ENCODE data around the gene ANKRD6.
"Not testable (repeated sequence)": the region's sequence is repeated elsewhere in the genome, so short reads cannot be mapped to it uniquely, and the experiment has no call there.

The ANKRD6 gene

GRCh38 chr6:89596056-89596455 is 163.1 kb downstream of the ANKRD6 start:
- no peak for DNase-seq (ENCODE audit: low spot score)

- no peak for DNase-seq (ENCODE audit: low spot score)
These were observed 163.5 kb downstream of the ANKRD6 start for GRCh38 chr6:89596484-89596883.

- no peak for DNase-seq (ENCODE audit: low spot score)
These were observed 164.4 kb downstream of the ANKRD6 start for GRCh38 chr6:89597372-89597771.

- DNase-seq (ENCODE audit: low spot score), result no peak
These were observed 165.0 kb downstream of the ANKRD6 start for GRCh38 chr6:89597988-89598387.

GRCh38 chr6:89599727-89600126 is 166.8 kb downstream of the ANKRD6 start:
- DNase-seq (ENCODE audit: low spot score), result no peak

- DNase-seq (ENCODE audit: low spot score), result no peak
These were observed 169.2 kb downstream of the ANKRD6 start for GRCh38 chr6:89602166-89602565.

GRCh38 chr6:89604653-89605052 is 171.7 kb downstream of the ANKRD6 start:
- DNase-seq (ENCODE audit: low spot score), result no peak

GRCh38 chr6:89605861-89606260 is 172.9 kb downstream of the ANKRD6 start:
- no peak for DNase-seq (ENCODE audit: low spot score)

GRCh38 chr6:89610149-89610642 is 177.2 kb downstream of the ANKRD6 start:
- peak; percentile 54 for DNase-seq (ENCODE audit: low spot score)

- DNase-seq (ENCODE audit: low spot score), result no peak
These were observed 178.7 kb downstream of the ANKRD6 start for GRCh38 chr6:89611666-89612065.

GRCh38 chr6:89612121-89612520 is 179.2 kb downstream of the ANKRD6 start:
- peak; percentile 25 for DNase-seq (ENCODE audit: low spot score)

- no peak for DNase-seq (ENCODE audit: low spot score)
These were observed 180.8 kb downstream of the ANKRD6 start for GRCh38 chr6:89613790-89614189.

- no peak for DNase-seq (ENCODE audit: low spot score)
These were observed 182.9 kb downstream of the ANKRD6 start for GRCh38 chr6:89615882-89616281.

- no peak for DNase-seq (ENCODE audit: low spot score)
These were observed 183.6 kb downstream of the ANKRD6 start for GRCh38 chr6:89616531-89616930.

- no peak for DNase-seq (ENCODE audit: low spot score)
These were observed 185.1 kb downstream of the ANKRD6 start for GRCh38 chr6:89618026-89618425.

- DNase-seq (ENCODE audit: low spot score), result no peak
These were observed 186.6 kb downstream of the ANKRD6 start for GRCh38 chr6:89619567-89619966.

GRCh38 chr6:89623749-89624148 is 190.8 kb downstream of the ANKRD6 start:
- DNase-seq (ENCODE audit: low spot score), result no peak

- no peak for DNase-seq (ENCODE audit: low spot score)
These were observed 197.5 kb downstream of the ANKRD6 start for GRCh38 chr6:89630488-89630887.

- DNase-seq (ENCODE audit: low spot score), result not testable (repeated sequence)
These were observed 203.5 kb downstream of the ANKRD6 start for GRCh38 chr6:89636412-89636811.

- peak; percentile 13 for DNase-seq (ENCODE audit: low spot score)
These were observed 205.0 kb downstream of the ANKRD6 start for GRCh38 chr6:89637960-89638319.

- DNase-seq (ENCODE audit: low spot score), result peak; percentile 90
These were observed 205.6 kb downstream of the ANKRD6 start, which contains the start of gene LYRM2 for GRCh38 chr6:89638320-89639195. Gene LYRM2 (minus strand): TSS chr6:89638747. CDS start chr6:89638716, 31 bp downstream.

- DNase-seq (ENCODE audit: low spot score), result no peak
These were observed 207.9 kb downstream of the ANKRD6 start for GRCh38 chr6:89640804-89641203.

- not testable (repeated sequence) for DNase-seq (ENCODE audit: low spot score)
These were observed 208.6 kb downstream of the ANKRD6 start for GRCh38 chr6:89641581-89641980.

All from SK-N-DZ (cell line).